ENCODE data around the gene WIPI1. TPM values are rescaled to one million over a fixed set of nuclear protein-coding genes. Genes with fewer than 3 reads are reported as not detected.

Gene WIPI1
- total and polyA plus RNA-seq, 7 donors: 80.3 to 197 (median 136) TPM

GRCh38 chr17:68397108-68397536 lies 60.2 kb downstream of the WIPI1 start:
- H3K9me3 ChIP-seq: no peaks in the 10 kb centered on the region
- H3K27me3 ChIP-seq (ENCODE audit: insufficient read depth in 3 of 3, low read length in 2 of 3): no peaks in the 10 kb centered on the region
- peaks cover 10% of the 10 kb centered on the region for H3K4me1 ChIP-seq
- no peak for DNase-seq
- H3K27ac ChIP-seq: no peak overlapping the region
- TF ChIP-seq CTCF (IDR thresholded peaks at IDR 0.05): no peak
- H3K36me3 ChIP-seq (ENCODE audit: insufficient read depth in 1 of 2, low read depth in 1 of 2): no peaks in the 10 kb centered on the region
- intact Hi-C loops (cut with DNase I): loop anchor here in 1 of 2 donors (5.0 kb wide), 1 partner anchor 135 kb away; no protein-coding TSS in a partner anchor
- ATAC-seq: peak in 1 of 4 donors; percentile 9
- WGBS, 3 donors: 65 to 69% (median 65%) methylated on average over 7 of the region's 7 CpGs
- H3K4me3 ChIP-seq: no peak overlapping the region

- peak overlapping the region; percentile 36 for H3K27ac ChIP-seq
- H3K36me3 ChIP-seq (ENCODE audit: insufficient read depth in 1 of 2, low read depth in 1 of 2): no peaks in the 10 kb centered on the region
- WGBS, 3 donors: 68 to 77% (median 75%) methylated on average over 10 of the region's 10 CpGs
- DNase-seq (no peak), ATAC-seq (peak in 1 of 4 donors; percentile 11)
- no peak overlapping the region for H3K4me3 ChIP-seq
- H3K9me3 ChIP-seq: no peaks in the 10 kb centered on the region
- no peak for TF ChIP-seq CTCF (IDR thresholded peaks at IDR 0.05)
- no peaks in the 10 kb centered on the region for H3K27me3 ChIP-seq (ENCODE audit: insufficient read depth in 3 of 3, low read length in 2 of 3)
- peaks cover 10% of the 10 kb centered on the region for H3K4me1 ChIP-seq
- intact Hi-C loops (cut with DNase I): loop anchor here in 1 of 2 donors (5.0 kb wide), 1 partner anchor 134 kb away; no protein-coding TSS in a partner anchor
These were observed 60.8 kb downstream of the WIPI1 start for GRCh38 chr17:68396226-68397107.

GRCh38 chr17:68394608-68395331 lies 62.5 kb downstream of the WIPI1 start:
- intact Hi-C loops (cut with DNase I): loop anchor here in 1 of 2 donors (5.0 kb wide), 1 partner anchor 132 kb away; no protein-coding TSS in a partner anchor
- Histone ChIP-seq H3K27ac (no peak overlapping the region), H3K4me1 (peaks cover 2% of the 10 kb centered on the region), H3K9me3 (no peaks in the 10 kb centered on the region), H3K36me3 (ENCODE audit: insufficient read depth in 1 of 2, low read depth in 1 of 2) (no peaks in the 10 kb centered on the region), H3K27me3 (ENCODE audit: insufficient read depth in 3 of 3, low read length in 2 of 3) (no peaks in the 10 kb centered on the region), H3K4me3 (no peak overlapping the region)
- 92 to 100% (median 97%) methylated on average over 12 of the region's 12 CpGs for WGBS, 3 donors
- no peak for DNase-seq
- no peak for TF ChIP-seq CTCF (IDR thresholded peaks at IDR 0.05)
- ATAC-seq: no peak

GRCh38 chr17:68391561-68392268 lies 65.6 kb downstream of the WIPI1 start:
- 65 to 72% (median 71%) methylated on average over 16 of the region's 16 CpGs for WGBS, 3 donors
- no peak overlapping the region for H3K4me3 ChIP-seq
- intact Hi-C loops (cut with DNase I): no loop called here
- no peaks in the 10 kb centered on the region for H3K36me3 ChIP-seq (ENCODE audit: insufficient read depth in 1 of 2, low read depth in 1 of 2)
- ATAC-seq: peak in 1 of 4 donors; percentile 48
- no peak for TF ChIP-seq CTCF (IDR thresholded peaks at IDR 0.05)
- H3K4me1 ChIP-seq: peaks cover 1% of the 10 kb centered on the region
- H3K27ac ChIP-seq: no peak overlapping the region
- H3K27me3 ChIP-seq (ENCODE audit: insufficient read depth in 3 of 3, low read length in 2 of 3): no peaks in the 10 kb centered on the region
- DNase-seq: no peak
- no peaks in the 10 kb centered on the region for H3K9me3 ChIP-seq

Measured in psoas muscle (tissue), 8 donors.